Coronary artery (tissue), 2 donors: ENCODE measurements around the gene COBL.

ENCODE experiments used
- DNase-seq: peaks from one replicate; pipeline ENCODE4 v3.0.0-alpha.2; 2017; ENCODE audit warnings: low spot score
- H3K27ac ChIP-seq, 2 donors: fragments of 200-600 bp; sonication (generic); one replicate each; pipeline ENCODE4 v1.5.1; 2016 to 2019
- H3K4me3 ChIP-seq: fragments of 200-600 bp; sonication (generic); 2 replicates; pipeline ENCODE4 v1.5.1; 2016; ENCODE audit warnings: mild to moderate bottlenecking, moderate library complexity
- CTCF ChIP-seq: fragments of 200-600 bp; sonication (generic); IDR thresholded peaks from one replicate; pipeline ENCODE4 v1.5.1; 2019; ENCODE audit warnings: antibody characterized with exemption

Gene COBL

GRCh38 chr7:51318001-51318400, 1.4 kb upstream of the COBL start:
- Histone ChIP-seq H3K27ac (no peak overlapping the region), H3K4me3 (no peak overlapping the region)

DNA sequence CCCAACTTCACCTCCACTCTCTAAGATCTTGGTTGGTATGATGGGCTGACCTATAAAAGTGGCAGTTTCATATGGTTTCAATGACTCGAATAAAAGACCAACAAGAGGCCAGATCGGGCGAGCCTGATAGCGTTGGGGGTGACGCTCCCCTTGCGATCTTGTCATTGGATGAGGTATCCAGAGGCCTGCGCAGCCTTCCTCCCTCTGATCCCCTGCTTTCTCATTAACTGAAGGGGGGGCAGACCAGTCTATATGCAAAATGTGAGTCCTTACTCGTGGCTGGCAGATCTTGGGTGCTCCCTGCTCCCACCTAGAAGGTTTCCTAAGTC, 937 bp upstream of the COBL start:
- peak overlapping the region; percentile 80 for H3K4me3 ChIP-seq
- DNase-seq: no peak
- no peak for TF ChIP-seq CTCF
- no peak overlapping the region for H3K27ac ChIP-seq

More at GRCh38 chr7:51318001-51318400, 1.4 kb upstream of the COBL start:
- no peak for TF ChIP-seq CTCF
- no peak for DNase-seq

GRCh38 chr7:51316262-51316665, 345 bp downstream of the COBL start:
- no peak for DNase-seq
- TF ChIP-seq CTCF: no peak
- Histone ChIP-seq H3K4me3 (peak overlapping the region; percentile 80), H3K27ac (peak overlapping the region in 1 of 2 donors; percentile 38)

- Histone ChIP-seq H3K4me3 (peak overlapping the region; percentile 80), H3K27ac (peak overlapping the region in 1 of 2 donors; percentile 38)
- no peak for DNase-seq
- TF ChIP-seq CTCF: no peak
Observed at GRCh38 chr7:51315393-51316261, 982 bp downstream of the COBL start.

DNA sequence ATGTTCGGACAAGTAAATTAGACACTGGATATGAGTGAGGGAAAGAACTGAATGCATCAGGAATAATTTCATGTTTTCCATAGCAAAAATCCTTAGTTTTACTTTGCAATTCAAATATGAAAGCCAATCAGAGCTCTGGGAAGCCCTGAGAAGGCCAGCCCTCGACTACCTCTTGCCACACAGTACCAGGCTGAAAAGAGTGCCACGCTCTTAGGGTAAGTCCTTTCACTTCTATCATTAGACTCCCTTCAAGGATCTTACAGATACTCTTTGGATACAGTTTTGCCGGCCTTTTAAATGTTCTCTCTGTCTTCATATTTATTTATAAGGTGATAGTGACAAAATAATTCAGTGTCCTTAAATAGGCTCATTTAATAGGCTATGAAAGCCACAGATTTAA, 1.9 kb downstream of the COBL start:
- no peak for TF ChIP-seq CTCF
- no peak for DNase-seq
- H3K4me3 ChIP-seq: no peak overlapping the region
- no peak overlapping the region for H3K27ac ChIP-seq

DNA sequence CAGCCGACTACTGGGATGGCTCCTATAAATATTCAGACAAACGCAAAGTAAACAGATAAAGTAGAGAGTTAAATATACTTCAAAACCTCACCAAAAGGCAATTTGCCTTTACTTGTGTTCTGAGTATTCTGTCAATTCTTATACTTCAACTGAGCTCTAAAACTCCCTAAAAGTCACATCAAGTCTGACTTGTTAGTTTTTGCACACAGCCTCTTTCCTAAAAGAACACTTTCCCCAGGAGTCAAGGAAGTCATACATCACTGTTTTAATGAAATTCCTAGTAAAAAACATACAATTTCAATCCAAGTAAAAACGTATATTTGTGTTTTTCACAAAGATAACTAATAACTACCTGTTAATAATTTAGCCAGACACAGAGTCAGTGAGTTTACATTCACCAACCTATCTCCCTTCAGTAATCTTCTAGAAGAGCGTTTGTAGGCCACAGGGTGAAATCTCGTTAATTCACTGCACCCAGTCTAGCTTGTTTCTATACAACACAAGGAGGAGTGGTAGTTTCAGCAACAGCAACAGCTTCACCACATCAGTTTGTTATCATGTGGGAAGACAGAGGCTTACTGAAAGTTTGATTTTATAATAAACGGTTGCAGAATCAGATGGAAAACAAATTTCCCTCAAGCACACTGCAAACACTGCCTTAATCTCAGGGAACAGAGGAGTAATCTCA, 2.7 kb downstream of the COBL start:
- TF ChIP-seq CTCF: no peak
- no peak overlapping the region for H3K27ac ChIP-seq
- no peak for DNase-seq
- no peak overlapping the region for H3K4me3 ChIP-seq
